NCI-H748 (cell line): Measurements from ENCODE around the gene PAX8.

Source experiments
- DNase-seq: peaks from one replicate; lab custom pipeline; 2025; ENCODE audit not compliant: unreplicated experiment; lab: John Stamatoyannopoulos, UW

Gene PAX8

DNA sequence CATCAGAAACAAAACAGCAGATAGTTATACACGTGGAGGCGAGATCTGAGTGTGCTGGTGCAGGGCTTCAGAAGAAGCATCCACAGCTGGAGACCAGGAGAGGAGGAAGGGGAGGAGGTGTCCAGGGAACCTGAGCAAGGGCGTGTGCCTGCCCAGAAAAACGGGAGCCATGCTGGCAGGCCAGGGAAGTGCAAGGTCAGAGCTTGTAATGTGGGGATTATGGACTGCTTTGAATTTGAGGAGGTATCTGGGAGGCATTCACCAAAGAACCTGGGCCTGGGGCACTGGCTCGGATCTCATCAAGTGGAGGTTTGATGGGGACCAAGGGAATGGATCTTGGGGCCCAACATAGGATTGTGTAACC is 92.3 kb downstream of the PAX8 start:
- no peak for DNase-seq

DNA sequence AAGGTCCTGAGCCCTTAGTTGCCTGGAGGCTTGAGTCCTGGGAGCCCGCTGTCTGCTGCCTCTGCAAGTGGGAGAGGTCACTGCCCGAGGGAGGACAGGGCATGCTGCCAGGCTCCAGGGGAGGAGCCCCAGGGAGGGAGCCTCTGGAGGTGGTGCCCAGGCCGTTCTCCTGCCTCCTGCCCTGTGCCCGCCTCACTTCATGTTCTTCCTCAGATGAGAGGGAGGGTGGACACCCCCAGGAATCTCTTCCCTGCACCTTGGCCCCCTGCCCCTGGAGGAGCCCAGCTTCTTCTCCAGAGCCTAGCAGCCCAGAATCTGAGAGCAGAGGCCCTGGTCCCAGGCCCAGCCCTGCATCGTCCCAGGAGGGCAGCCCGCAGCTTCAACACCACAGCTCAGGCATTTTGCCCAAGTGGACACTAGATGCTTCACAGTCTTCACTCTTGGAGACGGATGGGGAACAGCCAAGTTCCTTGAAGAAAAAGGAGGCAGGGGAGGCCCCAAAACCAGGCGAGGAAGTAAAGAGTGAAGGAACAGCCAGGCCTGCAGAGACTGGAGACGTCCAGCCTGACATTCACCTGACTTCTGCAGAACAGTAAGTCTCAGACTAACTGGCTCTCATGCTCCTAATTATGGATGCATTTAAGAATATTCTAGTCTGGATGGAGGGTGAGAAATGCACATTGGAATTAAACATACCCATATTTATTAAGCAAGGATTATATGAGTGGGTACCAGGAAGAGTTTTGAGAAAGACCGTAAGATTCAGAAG is 92.9 kb downstream of the PAX8 start:
- DNase-seq: no peak

DNA sequence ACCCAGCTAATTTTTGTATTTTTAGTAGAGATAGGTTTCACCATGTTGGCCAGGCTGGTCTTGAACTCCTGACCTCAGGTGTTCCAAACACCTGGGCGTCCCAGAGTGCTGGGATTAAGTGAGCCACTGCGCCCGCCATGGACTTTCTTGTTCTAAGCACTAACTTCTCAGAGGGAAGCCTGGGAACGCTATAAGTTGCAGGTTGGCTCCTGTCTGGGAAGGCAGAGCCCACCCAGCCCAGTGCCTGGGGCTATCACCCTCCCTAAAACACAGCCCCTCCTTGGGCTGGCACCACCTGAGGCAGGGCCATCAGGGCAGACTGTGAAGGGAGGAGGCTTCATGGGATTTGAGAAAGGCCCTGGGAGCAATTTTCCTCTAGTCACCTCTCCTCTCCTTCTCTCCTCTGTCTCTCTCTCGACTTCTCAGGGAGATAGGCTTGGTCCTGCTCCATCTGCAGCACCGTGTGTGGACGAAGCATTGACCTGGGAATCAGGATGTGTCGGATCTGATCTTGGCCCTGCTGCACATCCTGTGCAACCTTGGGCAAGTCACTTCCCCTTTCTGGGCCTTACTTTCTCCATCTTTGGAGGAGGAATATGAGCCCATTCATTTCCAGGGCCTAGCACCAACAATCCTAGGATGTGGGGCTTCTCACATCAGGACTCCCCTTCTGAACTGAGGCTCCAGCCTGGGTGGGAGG is 94.0 kb downstream of the PAX8 start:
- no peak for DNase-seq

DNA sequence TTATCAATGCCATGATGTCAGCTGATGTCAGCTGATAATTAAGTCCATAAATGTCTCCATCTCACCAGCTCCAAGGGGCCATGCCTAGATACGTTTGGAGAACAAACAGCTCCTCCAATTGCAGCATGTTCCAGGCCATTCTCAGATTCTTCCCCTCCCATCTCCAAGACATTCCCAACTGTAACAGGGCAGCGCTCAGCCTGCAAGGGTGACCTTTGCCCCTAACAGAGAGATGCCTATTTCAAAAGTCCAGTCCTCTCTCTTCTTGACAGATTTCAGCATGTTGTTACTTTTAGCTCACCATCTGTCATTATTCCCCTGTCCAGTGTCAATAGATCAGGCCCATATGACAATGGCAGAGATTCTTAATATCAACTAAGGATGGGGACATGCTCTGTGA is 95.0 kb downstream of the PAX8 start:
- no peak for DNase-seq

DNA sequence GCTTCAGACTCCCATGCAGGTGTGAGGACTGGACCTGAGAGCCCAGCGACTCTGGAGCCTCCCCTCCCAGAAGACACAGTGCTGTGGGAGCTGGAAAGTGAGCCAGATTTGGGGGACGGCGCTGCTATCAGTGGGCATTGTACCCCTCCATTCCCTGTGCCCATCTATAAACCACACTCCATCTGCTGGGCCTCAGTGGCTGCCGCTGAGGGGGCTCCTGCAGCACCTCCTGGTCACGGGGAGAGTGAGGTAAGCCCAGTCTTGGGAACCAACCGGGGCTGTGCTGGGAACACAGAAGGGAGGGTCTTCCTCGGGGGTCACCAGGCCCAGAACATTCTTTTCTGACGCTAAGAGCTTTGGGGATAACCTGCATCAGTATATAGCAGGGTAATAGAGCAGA is 95.5 kb downstream of the PAX8 start:
- no peak for DNase-seq

DNA sequence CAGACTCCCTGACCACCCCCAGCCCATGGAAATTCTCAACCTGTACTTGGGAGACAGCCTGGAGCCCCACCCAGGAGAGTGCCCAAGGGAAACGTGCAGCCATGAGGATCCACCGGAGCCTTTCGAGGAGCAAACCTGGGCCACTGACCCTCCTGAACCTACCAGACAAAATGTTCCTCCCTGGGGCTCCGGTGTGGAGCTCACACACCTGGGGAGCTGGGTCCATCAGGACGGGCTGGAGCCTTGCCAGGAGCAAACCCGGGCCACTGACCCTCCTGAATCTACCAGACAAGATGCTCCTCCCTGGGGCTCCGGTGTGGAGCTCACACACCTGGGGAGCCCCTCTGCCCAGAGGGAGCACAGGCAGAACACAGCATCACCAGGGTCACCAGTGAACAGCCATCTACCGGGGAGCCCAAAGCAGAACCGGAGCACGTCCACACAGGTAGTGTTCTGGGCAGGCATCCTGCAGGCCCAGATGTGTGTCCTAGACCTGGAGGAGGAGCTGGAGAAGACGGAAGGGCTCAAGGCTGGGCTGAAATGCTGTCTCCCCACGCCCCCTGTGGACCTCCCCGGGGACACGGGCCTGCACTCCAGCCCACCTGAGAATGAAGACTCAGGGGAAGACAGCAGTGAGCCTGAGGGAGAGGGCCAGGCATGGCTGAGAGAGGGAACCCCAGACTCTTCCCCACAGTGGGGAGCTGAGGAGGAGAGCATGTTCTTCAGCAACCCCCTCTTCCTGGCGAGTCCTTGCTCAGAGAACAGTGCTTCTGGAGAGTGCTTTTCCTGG is 96.1 kb downstream of the PAX8 start:
- DNase-seq: no peak

DNA sequence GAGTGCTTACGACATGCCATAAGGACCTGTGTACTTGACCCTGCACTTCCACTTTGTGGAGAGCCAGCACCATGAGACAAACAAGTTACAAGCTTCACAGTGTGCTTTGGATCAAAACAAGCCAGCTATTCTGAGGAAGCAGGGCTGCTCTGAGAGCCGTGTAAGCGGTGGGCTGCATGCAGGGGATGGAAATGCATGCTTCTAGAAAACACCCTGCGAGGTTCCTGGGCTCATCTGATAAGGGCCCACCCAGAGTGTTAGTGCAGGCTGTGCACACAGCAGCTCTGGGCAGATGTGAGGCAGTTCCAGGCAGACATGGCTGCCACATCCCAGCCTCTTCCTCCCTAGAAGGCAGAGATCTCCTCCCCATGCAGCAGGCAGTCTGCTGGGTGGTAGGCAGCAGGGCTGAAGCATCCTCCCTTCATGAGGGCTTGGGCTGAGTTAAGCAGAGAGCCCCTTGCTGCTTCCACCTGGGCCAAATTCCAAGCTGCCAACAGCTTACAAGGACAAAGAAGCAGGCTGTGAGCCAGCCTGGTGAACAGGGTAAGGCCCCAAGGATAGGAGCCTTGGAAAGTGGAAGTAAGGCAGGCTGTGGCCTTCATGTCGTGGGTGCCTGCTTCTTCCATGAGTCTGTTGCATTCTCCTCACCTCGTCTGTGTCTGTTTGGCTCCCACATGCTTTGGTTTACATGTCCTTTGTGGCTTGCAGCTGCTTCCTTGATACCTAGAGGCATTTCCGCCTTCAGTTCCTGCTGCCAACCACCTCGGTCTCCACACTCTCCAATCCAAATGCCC is 97.3 kb downstream of the PAX8 start:
- DNase-seq: no peak

DNA sequence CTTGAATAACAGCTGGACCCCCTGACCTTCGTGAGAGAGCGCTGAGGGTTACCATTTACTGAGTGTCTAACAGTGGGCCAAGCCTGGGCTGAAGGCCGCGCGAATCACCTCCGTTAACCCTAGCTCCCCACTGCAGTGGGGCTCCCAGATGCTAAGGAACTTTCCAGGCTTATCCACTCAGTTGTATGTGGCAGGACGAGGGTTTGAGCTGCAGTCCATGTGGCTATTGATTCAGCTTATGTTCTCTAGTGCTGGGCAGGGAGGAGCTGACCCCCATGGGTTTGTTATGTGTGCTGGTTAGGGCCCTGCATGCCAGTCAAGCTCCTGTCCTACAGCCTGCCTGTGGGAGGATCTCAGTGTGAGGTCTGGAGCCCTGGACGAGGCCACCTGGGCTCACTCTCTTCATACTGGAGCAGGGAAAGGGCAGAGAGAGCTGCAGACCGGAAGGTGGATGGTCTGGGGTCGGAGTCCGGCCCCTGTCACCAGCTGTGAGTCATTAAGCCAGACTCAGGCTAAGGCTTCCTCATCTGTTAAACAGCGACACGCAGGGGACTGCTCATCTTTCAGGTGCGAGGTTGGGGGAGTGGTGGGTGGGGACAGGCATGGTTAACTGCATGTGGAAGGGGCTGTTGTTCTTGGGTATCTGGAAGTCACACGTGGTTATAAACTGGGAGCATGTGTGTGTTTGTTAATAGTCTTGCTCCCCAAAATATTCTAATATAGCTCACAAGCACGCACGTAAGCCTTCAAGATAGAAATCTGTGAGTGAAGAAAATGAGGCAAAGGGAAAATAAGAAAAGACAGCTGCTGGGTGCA is 98.4 kb downstream of the PAX8 start:
- no peak for DNase-seq

DNA sequence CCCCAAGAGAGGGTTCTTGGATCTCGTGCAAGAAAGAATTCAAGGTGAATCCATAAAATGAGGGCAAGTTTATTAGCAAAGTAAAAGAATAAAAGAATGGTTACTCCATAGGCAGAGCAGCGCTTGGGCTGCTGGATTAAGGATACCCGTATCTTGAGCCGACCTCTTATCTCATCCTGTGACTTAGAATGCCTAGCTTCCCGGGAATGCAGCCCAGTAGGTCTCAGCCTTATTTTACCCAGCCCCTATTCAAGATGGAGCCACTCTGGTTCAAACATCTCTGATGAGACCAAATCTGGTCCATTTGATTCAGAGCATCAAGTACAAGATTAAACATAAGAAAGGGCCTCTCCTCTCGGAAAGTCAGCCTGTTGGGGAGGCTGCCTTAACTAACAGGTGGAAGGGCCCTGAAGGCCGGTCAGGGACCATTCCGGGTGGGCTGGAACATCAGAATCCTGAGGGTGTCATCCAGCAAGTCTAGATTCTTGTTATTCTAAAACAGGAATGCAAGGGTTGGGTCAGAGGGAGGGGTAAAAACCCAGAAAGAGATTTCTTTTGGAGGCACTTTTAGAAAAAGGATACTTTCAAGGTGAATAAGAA is 99.2 kb downstream of the PAX8 start:
- DNase-seq: no peak

DNA sequence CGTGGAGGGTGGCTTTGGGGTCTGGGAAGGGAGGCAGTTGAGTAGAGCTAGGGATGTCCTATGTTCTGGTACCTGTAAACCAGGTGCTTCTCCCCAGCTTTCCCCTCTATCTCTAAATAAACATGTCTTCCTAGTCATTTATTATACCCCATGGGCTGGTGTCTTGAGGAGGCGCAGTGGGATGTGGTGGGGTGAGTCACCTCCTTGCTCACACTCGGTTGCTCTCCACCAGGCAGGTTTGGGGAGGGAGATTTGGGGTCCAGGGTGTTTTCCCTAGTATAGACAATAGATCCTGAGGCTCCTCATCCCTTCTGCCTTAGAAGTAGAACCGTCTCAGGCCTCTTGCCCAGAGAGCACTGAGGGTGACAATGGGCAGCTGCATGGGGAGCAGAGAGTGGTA is 99.8 kb downstream of the PAX8 start:
- DNase-seq: no peak

DNA sequence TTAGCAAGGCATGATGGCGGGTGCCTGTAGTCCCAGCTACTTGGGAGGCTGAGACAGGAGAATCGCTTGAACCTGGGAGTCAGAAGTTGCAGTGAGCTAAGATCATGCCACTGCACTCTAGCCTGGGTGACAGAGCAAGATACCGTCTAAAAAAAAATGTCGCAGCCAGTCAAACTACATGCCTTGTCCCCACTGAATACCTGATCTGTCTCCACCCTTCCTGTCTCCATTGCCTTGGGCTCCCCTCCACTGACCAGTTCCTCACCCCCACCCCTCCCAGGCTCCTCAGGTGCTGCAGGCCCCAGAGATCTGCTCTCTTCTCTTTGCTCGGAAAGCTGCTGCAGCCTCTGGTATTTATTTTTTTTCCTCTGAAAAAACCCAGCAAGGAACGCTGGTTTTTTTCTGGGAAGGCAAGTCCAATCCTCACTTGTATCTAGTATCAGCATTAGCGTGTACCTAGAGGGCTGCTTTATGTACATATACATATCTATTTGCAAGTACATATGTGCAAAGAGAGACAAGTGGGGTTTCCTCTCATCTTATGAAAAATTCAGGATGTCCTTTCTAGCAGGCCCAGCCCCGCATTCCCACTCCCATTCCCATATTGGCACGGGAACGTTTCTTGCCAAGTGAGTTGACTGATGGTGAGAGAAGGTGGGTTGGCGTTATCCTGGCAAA is 100.5 kb downstream of the PAX8 start:
- no peak for DNase-seq

DNA sequence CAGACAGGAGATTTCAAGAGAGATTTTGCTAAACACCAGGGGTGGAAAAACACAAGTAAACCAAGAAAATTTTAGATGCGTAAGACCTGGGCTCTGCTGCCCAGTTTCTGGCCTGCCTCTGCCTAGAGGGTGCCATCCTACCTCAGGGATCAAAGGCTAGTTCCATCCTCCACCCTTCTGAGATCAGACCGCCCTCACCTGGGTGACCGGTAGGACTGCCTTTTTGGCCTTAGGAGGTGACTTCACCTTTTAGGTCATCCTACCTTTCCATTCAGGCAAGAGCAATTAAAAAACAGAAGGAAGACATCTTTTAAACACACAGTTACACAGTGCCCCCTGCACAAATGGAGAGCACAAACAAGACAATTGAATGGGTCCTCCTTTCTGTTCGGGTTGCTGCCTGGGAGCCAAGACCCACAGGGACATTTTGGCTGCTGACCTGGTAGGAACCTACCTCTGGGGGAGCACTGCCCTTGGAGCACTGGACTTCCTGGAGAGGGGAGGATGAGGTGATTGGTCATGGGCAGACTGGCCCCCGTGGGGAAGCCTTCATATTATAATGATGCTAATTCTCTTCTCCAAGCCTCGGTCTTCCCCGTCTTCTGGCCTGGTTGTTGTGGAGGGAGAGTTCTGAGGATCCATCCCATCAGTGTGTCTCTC is 101.9 kb downstream of the PAX8 start:
- no peak for DNase-seq

DNA sequence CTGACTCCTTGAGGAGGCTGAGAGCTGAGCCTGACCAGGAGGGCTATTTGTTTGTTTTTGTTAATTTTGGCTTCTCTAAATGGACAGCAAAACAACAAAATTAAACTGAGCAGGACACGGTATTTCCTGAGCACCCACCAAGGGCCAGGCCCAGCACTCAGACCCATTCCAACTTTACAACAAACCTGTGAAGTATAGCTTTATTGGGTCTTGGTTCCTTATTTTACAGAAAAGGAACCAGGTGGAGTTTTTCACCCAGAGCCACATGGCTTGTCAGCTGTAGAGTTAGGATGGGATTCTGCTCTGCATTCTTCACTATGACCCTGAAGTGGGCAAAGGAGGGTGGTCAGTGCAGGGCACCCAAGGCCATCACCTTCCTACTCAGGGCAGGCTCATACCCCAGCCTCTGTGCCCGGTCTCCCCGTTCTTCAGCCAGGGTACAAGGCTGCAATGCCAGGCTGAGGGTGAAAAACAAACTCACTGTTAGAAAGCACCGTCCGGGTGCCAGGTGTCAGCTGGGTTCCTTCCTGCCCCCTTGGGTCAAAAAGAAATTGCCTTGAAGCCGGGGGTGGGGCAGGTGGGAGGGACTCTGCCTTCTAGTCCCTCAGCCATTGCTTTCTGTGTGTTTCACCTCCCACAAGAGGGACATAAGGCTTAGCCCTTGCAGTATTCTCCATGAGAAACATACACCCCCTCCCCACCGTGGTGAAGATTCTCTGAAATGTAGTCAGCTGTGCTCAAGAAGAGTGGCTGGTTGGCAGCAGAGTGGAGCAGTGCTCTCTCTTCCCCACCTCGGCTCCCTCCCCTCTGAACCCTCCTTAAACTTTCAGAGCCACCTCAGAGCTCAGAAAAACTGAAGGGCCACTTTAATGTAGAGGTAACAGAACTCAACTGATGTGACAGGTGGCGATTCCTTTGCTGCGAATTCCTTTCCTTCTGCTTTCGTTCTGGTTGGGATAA is 102.7 kb downstream of the PAX8 start:
- no peak for DNase-seq

DNA sequence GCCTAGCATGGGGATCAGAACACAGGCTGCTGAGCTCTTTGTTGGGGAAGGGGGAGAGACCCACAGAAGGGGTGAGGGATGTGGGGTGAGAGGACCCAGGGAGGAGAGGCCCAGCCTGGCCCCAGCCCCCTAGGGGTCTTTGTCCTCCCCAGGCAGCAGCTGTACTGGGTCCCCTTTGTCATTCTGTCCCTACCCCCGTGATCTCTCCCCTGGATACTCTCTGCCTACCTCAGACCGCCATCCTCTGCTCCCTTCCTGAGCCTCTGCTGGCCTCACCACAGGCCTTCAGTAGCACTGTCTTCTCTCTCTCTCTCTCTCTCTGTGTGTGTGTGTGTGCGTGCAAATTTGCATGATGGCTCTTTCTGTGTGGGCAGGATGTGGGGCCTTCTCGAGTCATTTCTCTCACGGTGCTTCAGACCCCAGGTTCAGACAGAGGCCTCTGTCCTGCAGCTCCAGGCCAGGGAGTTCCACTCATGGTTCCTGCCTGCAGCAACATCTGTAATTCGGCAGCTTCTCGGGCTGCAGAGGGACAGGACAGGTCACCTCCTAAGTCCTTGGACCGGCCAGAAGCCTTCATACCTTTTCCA is 103.6 kb downstream of the PAX8 start:
- DNase-seq: no peak

DNA sequence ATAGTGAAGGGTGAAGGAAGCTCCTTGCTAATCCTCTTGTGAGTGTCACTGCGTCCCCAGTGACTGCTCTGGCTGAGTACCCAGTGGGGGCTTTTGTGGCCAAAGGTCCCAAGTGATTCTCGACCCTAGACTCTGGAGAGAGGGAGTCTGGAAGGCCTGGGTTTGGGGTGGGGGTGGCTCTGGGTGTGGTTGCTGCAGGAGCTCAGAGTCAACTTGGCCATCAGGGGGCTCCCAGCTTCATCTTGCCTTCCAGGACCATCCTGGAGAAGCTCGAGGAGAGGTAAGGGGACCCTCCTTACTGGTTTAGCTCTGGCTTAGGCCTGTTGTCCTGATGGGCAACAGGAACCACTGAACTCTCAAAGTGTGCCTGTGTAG is 104.4 kb downstream of the PAX8 start:
- DNase-seq: no peak

DNA sequence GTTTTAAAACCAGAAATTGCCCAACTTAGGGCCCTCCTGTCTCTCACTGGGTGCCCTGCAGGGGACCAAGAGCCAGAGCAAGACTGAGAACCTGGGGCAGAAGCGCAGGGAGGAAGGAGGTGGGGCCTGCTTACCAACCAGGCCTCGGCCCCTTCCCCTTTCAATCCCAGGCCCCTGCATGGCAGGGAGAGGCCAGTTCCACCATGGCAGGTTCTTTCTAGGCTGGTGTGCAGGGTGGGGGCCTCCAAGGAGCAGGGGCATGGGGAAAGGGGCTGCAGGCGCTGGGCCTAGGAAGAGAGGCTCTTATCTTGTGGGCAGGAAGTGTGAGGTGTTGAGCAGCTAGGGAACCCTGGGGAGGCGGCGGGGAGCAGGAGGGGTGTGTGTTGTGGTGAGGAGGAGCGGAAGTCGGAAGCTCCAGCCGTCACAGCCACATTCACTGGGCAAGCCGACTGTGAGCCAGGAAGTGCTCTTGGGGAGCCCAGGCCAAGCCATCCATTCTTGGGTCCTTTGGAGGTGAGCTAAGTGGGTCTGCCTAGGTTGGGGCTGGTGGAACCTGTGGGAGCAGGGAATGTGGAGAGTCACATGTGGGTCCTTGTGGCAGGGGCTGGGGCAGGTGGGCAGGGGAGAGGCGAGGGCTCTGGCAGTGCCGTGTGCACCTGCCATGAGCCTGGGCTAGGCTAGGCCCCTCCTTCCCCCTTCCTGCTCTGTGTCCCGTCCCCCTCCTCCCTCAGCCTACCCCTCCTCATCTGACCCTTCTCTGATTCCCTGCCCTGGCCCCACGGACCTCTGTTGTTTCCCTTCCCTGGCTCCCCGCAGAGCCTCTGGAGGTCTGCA is 105.0 kb downstream of the PAX8 start, which contains the start of gene PSD4:
PSD4 (plus strand) TSS at position 430 of the 834 bp plus-strand sequence. CDS start 8,486 bp downstream, outside the sequence.
- DNase-seq: no peak
